Sigmoid colon (tissue), 4 donors: ENCODE results near the gene WTIP.

ENCODE experiments used
- CTCF ChIP-seq, 4 experiments: fragments of 450-650 bp in 3 of 4; fragments of 200-600 bp in 1 of 4; IDR thresholded peaks; one replicate each; pipeline ENCODE4 v1.5.1; 2016 to 2019; ENCODE audit warnings: antibody characterized with exemption in 4 of 4, mild to moderate bottlenecking in 3 of 4, moderate library complexity in 2 of 4
- POLR2A ChIP-seq, 2 donors: fragments of 450-650 bp; IDR thresholded peaks; one replicate each; pipeline ENCODE4 v1.6.1; 2016; ENCODE audit warnings: antibody characterized with exemption in 2 of 2, mild to moderate bottlenecking in 2 of 2, moderate library complexity in 2 of 2
- POLR2AphosphoS5 ChIP-seq, 4 donors: sonication (generic); formaldehyde crosslinking; IDR thresholded peaks; one replicate each; pipeline ENCODE4 v1.6.1; 2017; ENCODE audit warnings: antibody characterized with exemption in 4 of 4

DNA sequence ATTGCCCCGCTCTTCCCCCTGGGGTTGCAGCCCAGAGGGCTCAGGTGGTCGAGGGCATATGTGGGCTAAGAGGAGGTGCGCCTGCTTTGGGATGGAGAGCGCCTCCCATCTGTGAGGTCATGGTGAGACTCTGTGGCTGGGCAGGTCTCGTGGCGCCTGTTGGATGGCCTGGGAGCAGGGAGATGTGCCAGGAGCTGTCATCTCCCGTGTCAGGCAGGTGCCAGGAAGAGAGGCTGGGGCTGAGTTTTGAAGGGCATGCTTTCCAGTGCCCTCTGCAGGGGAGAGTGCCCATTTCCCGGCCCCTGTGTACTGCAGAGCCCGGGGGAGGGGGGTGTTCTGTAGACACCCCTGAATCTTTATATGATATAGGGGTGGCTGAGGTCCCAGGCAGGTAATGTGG is 2.8 kb downstream of the WTIP start:
- no peak for TF ChIP-seq CTCF (IDR thresholded peaks at IDR 0.05)
- TF ChIP-seq POLR2A (IDR thresholded peaks at IDR 0.05) = no peak
- TF ChIP-seq POLR2AphosphoS5 (IDR thresholded peaks at IDR 0.05) = no peak
